HG03558 (cell line): Measurements from ENCODE around the gene GADD45B.
"Not testable (repeated sequence)": the region's sequence is repeated elsewhere in the genome, so short reads cannot be mapped to it uniquely, and the experiment has no call there.

Experiments used
- ATAC-seq: cut with Tn5 transposase; IDR thresholded peaks from one replicate; pipeline ENCODE4 v1.9.1; 2021; ENCODE audit warnings: moderate number of reproducible peaks; ENCODE audit not compliant: unreplicated experiment; ENCODE audit errors: extremely low read depth

The GADD45B gene

DNA sequence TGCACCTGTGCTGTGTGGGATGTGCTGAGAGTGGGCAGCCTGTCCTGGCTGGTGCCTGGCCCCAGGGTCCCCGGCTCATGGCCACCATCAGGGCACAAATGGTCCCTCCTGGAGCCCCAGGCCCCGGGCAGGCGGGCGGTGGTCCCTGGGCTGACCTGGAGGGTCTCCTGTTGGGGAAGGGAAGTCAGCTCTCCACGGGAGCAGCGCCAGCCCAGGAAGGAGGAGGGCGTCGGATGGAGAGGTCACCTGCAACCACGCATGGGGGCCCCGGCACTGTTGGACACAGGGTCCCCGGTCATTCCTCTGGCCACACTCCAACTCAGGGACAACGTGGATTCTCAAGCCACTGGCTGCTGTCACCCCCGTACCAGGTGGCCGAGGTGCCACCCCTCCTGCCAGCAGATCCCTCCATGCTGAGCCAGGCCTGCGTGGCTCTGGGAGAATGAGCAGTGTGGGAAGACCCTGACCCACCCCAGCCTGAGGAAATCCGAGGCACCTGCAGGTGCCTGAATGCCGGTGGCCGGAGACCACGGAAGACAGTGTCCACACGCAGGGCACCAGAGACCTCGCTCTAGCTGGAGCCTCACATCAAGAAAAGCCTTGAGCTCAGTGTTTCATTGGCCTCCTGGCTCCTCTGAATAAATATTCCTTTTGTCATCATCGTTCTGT, 32.7 kb upstream of the GADD45B start:
- ATAC-seq, result no peak

GRCh38 chr19:2443785-2444182, 32.1 kb upstream of the GADD45B start:
- ATAC-seq, result no peak

DNA sequence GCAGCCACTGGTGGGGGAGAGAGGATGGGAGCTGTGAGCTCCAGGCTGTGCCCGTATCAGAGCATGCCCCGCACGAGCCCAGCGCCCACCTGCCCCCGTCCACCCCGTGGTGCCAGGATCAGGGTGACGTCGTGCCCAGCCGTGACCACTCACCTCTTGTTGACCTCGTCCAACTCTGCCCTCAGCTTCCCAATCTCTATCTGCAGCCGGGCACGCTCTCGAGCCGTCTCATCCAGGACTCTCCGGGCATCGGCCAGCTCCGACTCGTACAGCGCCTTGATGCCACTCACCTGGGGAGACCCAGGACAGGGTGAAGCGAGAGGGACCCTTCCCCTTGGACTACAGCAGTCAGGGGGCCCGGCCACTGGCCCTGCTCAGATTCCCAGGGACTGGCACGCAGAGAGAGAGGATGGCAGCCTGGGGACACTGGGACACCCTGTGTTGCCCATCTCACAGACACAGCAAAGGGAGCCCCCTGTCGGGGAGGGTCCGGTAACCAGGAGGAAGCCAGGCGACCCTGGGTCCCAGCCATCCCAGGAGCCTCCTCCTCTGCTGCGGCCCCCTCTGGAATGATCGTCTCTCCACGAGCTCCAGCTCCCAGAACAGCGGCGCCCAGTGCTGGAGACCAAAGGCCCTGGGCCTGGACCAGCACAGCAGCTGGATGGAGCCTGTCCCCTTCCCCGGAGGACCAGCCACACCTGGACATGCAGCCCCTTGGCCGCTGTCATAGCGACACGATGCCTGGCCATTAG, 31.5 kb upstream of the GADD45B start:
- ATAC-seq, result no peak

DNA sequence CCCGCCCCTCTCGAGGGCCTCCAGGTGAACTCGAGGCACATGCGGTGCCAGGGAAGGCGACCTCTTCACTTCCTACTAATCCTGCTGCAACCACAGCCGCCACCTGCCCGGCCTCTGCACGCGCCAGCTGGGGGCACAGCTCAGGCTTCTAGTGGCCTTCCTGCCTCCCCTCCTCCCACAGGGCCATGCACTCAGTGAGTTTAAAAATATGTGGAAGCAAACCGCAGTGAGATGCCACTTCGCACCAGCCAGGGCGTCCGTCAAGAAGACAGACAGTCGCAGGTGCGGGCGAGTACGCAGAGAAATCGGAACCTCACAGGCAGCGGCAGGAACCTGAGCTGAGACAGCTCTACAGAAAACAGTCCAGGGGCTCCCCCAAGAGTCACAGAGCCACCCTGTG, 29.5 kb upstream of the GADD45B start:
- ATAC-seq, result no peak

DNA sequence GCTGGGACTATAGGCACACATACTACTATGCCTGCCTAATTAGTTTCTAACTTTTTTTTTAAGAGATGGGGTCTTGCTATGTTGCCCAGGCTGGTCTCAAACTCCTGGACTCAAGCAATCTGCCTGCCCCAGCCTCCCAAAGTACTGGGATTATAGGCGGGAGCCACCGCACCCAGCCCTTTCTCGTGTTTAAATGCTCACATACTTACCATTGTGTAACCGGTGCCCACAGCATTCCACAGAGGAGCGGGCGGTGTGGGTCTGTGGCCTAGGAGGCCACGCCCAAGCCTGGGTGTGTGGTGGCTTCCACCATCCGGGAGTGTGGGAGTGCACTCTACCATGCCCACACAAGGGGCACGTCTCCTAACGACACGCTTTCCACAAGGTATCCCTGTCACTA, 26.9 kb upstream of the GADD45B start:
- ATAC-seq, result no peak

DNA sequence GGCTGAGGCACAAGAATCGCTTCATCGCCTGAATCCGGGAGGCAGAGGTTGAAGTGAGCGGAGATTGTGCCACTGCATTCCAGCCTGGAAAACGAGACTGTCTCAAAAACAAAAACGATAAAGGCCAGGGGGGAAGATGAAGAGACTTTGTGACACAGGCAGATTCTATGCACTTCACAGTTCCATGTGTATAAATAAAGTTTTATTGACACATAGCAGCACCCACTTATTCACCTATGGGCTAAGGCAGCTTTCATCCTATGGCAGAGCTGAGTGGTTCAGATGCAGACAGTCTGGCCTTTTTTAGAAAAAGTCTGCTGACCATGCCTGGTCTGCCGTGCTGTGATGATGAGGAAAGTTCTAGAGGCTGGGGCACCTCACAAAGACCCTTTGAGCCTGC, 24.8 kb upstream of the GADD45B start:
- ATAC-seq, result no peak

- ATAC-seq, result no peak
These were observed 24.2 kb upstream of the GADD45B start for GRCh38 chr19:2451741-2452140.

- no peak for ATAC-seq
These were observed 22.4 kb upstream of the GADD45B start for GRCh38 chr19:2453431-2454025.

DNA sequence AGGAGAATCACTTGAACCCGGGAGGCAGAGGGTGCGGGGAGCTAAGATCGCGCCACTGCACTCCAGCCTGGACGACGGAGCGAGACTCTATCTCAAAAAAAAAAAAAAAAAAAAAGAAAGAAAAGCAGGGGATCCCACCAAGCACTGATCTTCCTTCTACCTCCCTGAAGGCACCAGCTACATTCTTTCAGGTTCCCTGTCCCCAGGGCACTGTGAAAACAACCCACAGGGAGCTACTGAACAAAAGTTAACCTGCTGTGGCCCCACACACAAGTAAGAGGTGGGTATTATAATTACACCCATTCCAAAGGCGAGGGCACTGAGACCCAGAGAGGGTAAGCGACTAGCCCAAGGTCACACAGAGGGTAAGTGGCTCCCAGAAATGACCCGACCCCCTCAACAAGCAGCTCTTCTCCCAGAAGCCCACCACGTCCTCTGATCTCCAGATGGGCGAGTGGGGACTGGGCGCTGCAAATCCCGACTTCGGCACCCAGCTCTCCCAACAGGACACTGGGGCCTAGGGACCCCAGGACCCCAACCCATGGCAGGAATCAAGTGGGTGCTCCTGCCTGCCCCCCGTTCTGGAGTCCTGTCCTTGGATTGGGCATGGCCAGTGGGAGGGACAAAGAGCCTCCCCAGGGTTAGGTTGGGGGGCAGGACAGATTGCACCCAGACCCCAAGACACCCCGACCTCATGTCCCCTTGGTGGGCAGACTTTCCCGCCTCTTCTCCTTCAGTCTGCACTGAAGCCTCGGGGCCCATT, 21.5 kb upstream of the GADD45B start:
- no peak for ATAC-seq

- no peak for ATAC-seq
These were observed 20.7 kb upstream of the GADD45B start for GRCh38 chr19:2454962-2455850.

DNA sequence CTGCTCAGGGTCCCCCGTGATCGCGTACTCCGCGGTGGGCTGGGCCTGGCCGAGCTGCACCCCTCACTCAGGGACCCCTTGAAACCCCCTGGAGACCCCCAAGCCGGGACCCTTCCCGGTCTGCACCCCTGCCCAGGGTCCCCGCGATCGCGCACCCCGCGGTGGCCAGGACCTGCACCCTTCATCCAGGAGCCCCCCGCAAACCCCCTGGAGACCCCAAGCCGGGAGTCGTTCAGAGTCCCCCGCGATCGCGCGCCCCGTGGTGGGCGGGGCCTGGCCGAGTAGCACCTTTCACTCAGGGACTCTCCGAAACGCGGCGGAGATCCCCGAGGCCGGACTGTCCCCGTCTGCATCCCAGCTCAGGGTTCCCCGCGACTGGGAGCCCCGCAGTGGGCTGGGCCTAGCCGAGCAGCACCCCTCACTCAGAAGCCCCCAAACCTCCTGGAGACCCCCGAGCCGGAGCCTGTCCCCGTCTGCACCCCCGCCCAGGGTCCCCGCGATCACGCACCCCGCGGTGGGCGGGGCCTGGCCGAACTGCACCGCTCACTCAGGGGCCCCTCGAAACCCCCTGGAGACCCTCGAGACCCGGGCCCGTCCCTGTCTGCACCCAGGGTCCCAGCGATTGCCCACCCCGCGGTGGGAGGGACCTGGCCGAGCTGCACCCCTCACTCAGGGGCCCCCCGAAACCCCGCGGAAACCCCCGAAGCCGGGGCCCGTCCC, 19.9 kb upstream of the GADD45B start:
- ATAC-seq, result peak; percentile 15

- no peak for ATAC-seq
These were observed 18.4 kb upstream of the GADD45B start for GRCh38 chr19:2457394-2458037.

DNA sequence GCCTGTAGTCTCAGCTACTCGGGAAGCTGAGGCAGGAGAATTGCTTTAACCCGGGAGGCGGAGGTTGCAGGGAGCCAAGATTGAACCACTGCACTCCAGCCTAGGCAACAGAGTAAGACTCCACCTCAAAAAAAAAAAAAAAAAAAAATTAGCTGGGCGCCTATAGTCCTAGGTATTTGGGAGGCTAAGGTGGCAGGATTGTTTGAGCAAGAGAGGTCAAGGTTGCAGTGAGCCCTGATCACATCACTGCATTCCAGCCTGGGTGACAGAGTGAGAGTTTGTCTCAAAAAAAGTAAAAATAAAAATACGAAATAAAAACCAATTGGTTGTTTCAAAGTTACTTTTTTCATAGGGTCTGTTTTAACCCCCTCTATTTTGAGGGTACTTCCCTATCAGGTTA, 17.9 kb upstream of the GADD45B start:
- no peak for ATAC-seq

GRCh38 chr19:2458776-2459175, 17.2 kb upstream of the GADD45B start:
- not testable (repeated sequence) for ATAC-seq

DNA sequence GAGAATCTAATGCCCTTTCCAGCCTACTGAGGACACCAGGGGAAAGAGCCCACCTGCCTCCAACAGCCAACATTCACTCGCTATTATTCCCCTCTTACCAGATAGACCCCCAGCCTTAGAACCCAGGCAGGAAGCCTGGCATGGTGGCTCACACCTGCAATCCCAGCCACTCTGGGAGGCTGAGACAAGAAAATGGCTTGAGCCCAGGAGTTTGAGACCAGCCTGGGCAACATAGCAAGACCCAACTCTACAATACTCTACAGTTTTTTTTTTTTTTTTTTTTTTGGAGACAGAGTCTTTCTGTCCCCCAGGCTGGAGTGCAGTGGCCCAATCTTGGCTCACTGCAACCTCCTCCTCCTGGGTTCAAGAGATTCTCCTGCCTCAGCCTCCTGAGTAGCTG, 15.7 kb upstream of the GADD45B start:
- no peak for ATAC-seq

GRCh38 chr19:2461751-2462634, 13.9 kb upstream of the GADD45B start:
- no peak for ATAC-seq

- ATAC-seq, result no peak
These were observed 13.1 kb upstream of the GADD45B start for GRCh38 chr19:2462635-2463421.
